Peyer's patch (tissue), 4 donors: ENCODE results near the gene EXOC4.

ENCODE experiments used
- CTCF ChIP-seq, 6 experiments: fragments of 450-650 bp in 4 of 6; fragments of 200-600 bp in 2 of 6; sonication (generic) in 1 of 6; IDR thresholded peaks; one replicate each; pipeline ENCODE4 v1.5.1; 2017 to 2019; ENCODE audit warnings: antibody characterized with exemption in 6 of 6, mild to moderate bottlenecking in 3 of 6, moderate library complexity in 1 of 6
- POLR2A ChIP-seq, 2 donors: fragments of 450-650 bp; IDR thresholded peaks; one replicate each; pipeline ENCODE4 v1.5.1; 2017; ENCODE audit warnings: antibody characterized with exemption in 2 of 2, mild to moderate bottlenecking in 2 of 2, moderate library complexity in 2 of 2

- TF ChIP-seq CTCF (IDR thresholded peaks at IDR 0.05) (no peak), POLR2A (IDR thresholded peaks at IDR 0.05) (no peak)
These were observed 380.2 kb downstream of the EXOC4 start for GRCh38 chr7:133633055-133633454.
